Left ventricle myocardium inferior (tissue), 1 donor: ENCODE measurements around the gene CHERP. TPM values are rescaled to one million over a fixed set of nuclear protein-coding genes. Genes with fewer than 3 reads are reported as not detected.

Experiments
- DNase-seq: peaks from one replicate; pipeline ENCODE4 v3.0.0-alpha.2; 2020
- H3K27ac ChIP-seq: fragments of 200-600 bp; replicated peaks from 2 replicates; pipeline ENCODE4 v1.8.0; 2021
- H3K27me3 ChIP-seq: fragments of 200-600 bp; 2 replicates; pipeline ENCODE4 v1.8.0; 2021; ENCODE audit warnings: low read depth
- H3K36me3 ChIP-seq: fragments of 200-600 bp; 2 replicates; pipeline ENCODE4 v1.8.0; 2021
- H3K4me1 ChIP-seq: fragments of 200-600 bp; 2 replicates; pipeline ENCODE4 v1.8.0; 2021
- H3K4me3 ChIP-seq: fragments of 200-600 bp; 2 replicates; pipeline ENCODE4 v1.8.0; 2021; ENCODE audit warnings: mild to moderate bottlenecking, moderate library complexity
- H3K9me3 ChIP-seq: fragments of 200-600 bp; replicated peaks from 2 replicates; pipeline ENCODE4 v1.8.0; 2021
- intact Hi-C: fragments of 100-400 bp; cut with micrococcal nuclease; formaldehyde crosslinking; loops from one replicate; pipeline ENCODE4 v1.11.0; 2022
- total RNA-seq: library from RNA; stranded (reverse); fragmentation: NEBNext Ultra II Directional; extraction: Animal tissue kit (Norgen Biotek cat#: 25700); gene quantifications from one replicate; pipeline ENCODE4 v1.2.1, GENCODE V29; 2021
- TF ChIP-seq, protein P1 (sequence below): fragments of 200-600 bp; IDR thresholded peaks from 2 replicates; pipeline ENCODE4 v1.8.0; 2021; ENCODE audit warnings: antibody characterized with exemption, mild to moderate bottlenecking, borderline replicate concordance
- donor health status: DM: no; HTN: yes; CAD: no; lungs with severe emphysema.

The CHERP gene
- total RNA-seq, 1 donor from 2014 or later = 19.3 TPM

DNA sequence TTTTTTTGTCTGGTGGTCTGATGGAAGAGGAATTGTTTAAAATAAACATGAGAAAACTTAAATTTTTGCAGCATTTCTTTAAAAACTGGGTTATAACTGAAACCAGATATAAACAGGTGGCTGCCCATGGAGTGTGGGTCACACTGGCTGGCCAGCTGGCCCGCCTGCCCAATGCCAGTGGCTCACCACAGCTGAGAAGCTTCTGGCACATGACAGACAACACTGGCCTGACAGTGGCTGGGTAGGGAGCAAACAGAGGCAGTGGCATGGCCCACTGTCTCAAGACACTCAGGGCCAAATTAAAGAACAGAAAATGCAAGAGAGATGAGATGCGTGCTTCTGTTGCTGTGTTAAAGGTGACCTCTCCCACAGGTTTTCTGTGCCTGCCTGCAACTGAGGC is 33.0 kb upstream of the CHERP start:
- Histone ChIP-seq H3K9me3 (no peaks in the 10 kb centered on the region), H3K4me1 (peaks cover 72% of the 10 kb centered on the region), H3K27me3 (no peaks in the 10 kb centered on the region), H3K36me3 (peaks cover 40% of the 10 kb centered on the region), H3K27ac (no peak overlapping the region), H3K4me3 (no peak overlapping the region)
- TF ChIP-seq, protein P1, sequence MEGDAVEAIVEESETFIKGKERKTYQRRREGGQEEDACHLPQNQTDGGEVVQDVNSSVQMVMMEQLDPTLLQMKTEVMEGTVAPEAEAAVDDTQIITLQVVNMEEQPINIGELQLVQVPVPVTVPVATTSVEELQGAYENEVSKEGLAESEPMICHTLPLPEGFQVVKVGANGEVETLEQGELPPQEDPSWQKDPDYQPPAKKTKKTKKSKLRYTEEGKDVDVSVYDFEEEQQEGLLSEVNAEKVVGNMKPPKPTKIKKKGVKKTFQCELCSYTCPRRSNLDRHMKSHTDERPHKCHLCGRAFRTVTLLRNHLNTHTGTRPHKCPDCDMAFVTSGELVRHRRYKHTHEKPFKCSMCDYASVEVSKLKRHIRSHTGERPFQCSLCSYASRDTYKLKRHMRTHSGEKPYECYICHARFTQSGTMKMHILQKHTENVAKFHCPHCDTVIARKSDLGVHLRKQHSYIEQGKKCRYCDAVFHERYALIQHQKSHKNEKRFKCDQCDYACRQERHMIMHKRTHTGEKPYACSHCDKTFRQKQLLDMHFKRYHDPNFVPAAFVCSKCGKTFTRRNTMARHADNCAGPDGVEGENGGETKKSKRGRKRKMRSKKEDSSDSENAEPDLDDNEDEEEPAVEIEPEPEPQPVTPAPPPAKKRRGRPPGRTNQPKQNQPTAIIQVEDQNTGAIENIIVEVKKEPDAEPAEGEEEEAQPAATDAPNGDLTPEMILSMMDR = no peak
- DNase-seq = no peak
- intact Hi-C loops = no loop called here

DNA sequence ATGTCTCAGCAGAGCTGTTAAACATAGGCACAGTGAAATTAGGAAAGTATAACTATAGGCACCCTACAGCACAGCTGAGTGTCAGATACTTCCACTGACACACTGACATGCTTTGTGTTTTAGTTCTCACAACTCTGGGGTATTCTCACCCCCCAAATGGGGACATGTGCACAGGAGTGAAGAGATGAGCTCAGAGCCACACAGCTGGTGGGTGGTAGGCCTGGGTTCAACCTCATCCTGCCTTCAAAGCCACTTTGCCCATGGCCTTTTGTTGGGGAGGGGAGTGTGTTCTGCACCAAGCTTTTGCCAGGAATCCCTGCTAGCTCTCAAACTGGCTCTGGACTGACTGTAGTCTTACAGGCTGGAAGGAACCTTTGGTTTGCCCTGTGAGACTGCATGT is 31.7 kb upstream of the CHERP start:
- H3K4me1 ChIP-seq = peaks cover 62% of the 10 kb centered on the region

DNA sequence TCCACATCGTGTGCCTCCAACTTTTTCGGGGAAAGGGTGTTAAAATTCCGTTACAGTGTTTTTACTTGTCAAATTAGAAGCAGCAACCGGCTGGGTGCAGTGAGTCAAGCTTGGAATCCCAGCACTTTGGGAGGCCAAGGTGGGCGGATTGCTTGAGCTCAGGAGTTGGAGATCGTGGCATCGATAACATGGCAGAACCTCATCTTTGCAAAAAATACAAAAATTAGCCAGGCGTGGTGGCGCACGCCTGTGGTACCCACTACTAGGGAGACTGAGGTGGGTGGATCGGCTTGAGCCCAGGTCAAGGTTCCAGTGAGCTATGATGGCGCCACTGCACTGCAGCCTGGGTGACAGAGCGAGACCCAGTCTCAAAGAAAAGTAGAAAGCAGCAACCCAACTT is 31.1 kb upstream of the CHERP start:
- no peak for DNase-seq
- Histone ChIP-seq H3K27me3 (no peaks in the 10 kb centered on the region), H3K36me3 (peaks cover 40% of the 10 kb centered on the region), H3K9me3 (no peaks in the 10 kb centered on the region), H3K4me3 (peak overlapping the region; percentile 92), H3K4me1 (peaks cover 61% of the 10 kb centered on the region), H3K27ac (peak overlapping the region; percentile 93)
- TF ChIP-seq, protein P1 = no peak
- intact Hi-C loops = no loop called here

More for the DNA sequence above, 31.7 kb upstream of the CHERP start:
- H3K27ac ChIP-seq = no peak overlapping the region
- DNase-seq = no peak
- peaks cover 40% of the 10 kb centered on the region for H3K36me3 ChIP-seq
- intact Hi-C loops = no loop called here
- no peaks in the 10 kb centered on the region for H3K9me3 ChIP-seq
- H3K4me3 ChIP-seq = peak overlapping the region; percentile 92
- H3K27me3 ChIP-seq = no peaks in the 10 kb centered on the region
- TF ChIP-seq, protein P1 = no peak

DNA sequence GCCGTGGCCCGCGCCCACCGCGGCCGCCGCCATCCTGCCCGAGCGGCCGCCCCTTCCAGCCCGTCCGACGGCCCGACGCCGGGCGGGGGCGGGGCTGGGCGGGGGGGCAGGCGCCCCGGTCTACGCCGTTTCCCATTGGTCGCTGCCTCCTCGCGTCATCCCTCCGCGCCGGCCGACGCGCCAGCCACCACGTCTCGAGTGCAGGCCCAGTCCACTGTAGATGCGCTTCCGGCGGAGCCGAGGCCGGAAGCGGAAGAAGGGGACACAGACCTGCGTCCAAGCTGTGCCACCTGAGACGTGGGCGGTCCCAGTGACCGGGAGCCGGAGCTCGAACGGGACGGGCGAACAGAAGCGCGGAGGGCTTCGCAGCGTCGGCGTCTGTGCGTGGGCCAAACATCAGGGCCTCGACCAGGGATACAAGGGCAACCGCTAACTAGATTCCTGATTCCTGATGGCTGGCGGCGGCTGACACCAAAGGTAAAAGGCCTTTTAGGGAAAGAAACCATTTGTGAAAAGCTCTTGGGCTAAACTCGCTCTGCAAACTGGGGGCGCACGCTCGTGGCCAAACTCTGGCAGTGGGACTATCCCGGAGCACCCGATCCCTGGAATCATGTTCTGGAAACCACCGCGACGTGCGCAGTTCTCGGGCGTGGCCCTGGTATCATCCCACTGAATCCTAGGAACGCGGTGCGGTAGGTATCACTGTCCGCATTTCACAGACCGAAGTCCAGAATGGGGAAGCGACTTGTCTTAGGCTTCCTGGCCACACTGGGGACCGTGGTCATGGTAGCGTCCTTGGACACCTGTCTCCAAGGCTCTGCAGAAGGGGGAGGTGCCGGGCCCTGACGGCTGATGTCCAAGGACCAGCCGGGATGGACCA is 30.3 kb upstream of the CHERP start, which contains the start of gene SLC35E1:
Gene SLC35E1 (minus strand): TSS at position 84 of the 880 bp plus-strand sequence. CDS start 51 bp downstream, at position 33.
- peaks cover 58% of the 10 kb centered on the region for H3K4me1 ChIP-seq
- DNase-seq = peak; percentile 95
- H3K27ac ChIP-seq = peak within 1 kb of the TSS; percentile 93
- no peaks in the 10 kb centered on the region for H3K27me3 ChIP-seq
- TF ChIP-seq, protein P1 = no peak
- intact Hi-C loops = no loop called here
- H3K4me3 ChIP-seq = peak within 1 kb of the TSS; percentile 92
- no peaks in the 10 kb centered on the region for H3K9me3 ChIP-seq
- H3K36me3 ChIP-seq = peaks cover 40% of the 10 kb centered on the region

DNA sequence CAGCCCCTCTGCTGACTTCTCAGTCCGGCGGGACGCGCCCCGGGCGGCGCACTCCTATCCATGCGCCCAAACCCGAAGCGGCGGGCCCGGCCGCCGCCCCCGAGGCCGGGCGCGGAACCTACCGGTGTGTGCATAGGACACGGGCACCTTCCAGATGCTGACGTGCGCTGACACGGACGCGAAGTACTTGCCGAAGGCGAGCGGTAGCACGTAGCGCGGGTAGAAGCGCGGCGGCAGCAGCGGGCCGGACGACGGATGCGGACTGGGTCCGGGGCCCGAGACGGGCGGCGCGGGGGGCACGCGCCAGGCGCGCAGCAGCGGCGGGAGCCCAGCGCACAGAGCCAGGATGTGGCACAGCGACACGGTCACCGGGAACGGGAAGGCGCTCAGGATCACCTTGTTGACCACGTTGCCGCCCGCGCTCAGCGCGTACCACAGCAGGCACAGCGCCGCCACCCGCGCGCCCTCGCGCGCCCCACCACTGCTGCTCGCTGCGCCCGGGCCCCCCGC is 29.6 kb upstream of the CHERP start:
- no peak for DNase-seq
- Histone ChIP-seq H3K27me3 (no peaks in the 10 kb centered on the region), H3K4me3 (peak overlapping the region; percentile 92), H3K9me3 (no peaks in the 10 kb centered on the region), H3K36me3 (peaks cover 40% of the 10 kb centered on the region), H3K4me1 (peaks cover 51% of the 10 kb centered on the region), H3K27ac (peak overlapping the region; percentile 93)
- intact Hi-C loops = no loop called here
- TF ChIP-seq, protein P1 = no peak
